Measurements from ENCODE around the gene ATP6V0B. TPM values are rescaled to one million over a fixed set of nuclear protein-coding genes. Genes with fewer than 3 reads are reported as not detected.

Gene ATP6V0B
- total RNA-seq, 2 donors from 2014 or later = 73.5 to 103 TPM

DNA sequence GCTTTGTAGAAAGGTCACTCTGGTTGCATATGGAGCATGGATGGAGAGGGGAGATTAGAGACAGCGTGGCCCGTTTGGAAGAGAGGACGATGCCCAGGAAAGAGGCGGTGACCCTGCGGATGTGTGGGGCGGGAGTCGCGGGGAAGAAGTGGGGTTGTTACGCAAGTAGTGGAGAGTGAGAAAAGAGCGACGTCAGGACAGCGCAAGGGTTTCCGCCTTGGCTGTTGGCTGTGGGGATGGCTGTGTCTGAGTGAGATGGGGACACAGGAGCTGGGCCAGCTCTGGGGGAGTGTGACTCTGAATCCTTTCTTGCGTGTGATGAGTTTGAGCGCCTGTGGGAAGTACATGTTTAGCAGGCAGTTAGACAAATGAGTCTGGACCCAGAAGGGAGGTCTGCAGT is 8.0 kb downstream of the ATP6V0B start:
- DNase-seq = no peak
- 75 to 81% methylated on average over 15 of the region's 15 CpGs for WGBS, 2 donors
- Histone ChIP-seq H3K4me1 (peaks cover 29% of the 10 kb centered on the region), H3K4me3 (no peak overlapping the region), H3K27me3 (no peaks in the 10 kb centered on the region), H3K36me3 (replicated peaks in 1 of 2; ENCODE audit: insufficient read depth in 1 of 2, low read depth in 2 of 2) (peaks cover 0 to 2% of the 10 kb centered on the region in 2 donors), H3K27ac (no peak overlapping the region), H3K9me3 (no peaks in the 10 kb centered on the region)
- intact Hi-C loops (cut with DNase I) = no loop called here
- TF ChIP-seq, protein P1, sequence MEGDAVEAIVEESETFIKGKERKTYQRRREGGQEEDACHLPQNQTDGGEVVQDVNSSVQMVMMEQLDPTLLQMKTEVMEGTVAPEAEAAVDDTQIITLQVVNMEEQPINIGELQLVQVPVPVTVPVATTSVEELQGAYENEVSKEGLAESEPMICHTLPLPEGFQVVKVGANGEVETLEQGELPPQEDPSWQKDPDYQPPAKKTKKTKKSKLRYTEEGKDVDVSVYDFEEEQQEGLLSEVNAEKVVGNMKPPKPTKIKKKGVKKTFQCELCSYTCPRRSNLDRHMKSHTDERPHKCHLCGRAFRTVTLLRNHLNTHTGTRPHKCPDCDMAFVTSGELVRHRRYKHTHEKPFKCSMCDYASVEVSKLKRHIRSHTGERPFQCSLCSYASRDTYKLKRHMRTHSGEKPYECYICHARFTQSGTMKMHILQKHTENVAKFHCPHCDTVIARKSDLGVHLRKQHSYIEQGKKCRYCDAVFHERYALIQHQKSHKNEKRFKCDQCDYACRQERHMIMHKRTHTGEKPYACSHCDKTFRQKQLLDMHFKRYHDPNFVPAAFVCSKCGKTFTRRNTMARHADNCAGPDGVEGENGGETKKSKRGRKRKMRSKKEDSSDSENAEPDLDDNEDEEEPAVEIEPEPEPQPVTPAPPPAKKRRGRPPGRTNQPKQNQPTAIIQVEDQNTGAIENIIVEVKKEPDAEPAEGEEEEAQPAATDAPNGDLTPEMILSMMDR (IDR thresholded peaks at IDR 0.05) = no peak
- TF ChIP-seq POLR2A (IDR thresholded peaks at IDR 0.05) = no peak
- ATAC-seq = no peak

DNA sequence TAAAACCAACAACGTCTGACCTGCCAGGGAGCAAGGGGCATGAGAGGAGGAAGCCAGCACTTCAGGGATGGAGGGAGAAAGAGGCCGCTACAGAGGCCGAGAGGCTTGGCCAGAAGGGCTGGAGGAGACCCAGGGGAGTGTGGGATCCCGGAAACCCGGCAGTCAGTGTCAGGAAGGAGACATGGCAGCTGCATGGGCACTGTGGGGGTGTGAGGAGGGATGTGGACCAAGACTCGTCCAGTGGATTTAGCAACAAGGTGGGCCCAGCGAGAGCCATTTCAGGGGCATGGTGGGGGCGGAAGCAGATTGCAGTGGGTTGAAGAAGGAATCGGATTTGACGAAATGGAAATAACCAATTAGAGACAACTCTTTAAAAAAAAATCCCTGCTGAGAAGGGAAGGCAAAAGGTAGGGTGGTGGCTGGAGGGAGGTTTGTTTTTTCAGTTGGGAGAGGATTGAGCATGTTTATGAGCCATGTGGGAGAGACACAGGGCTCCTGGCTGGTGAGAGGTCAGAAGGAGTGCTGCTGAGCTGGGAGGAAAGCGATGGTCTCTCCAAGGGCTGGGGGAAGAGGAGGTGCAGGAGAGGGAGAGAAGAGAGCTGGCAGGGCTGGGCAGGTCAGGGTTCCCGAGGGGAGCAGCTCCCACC is 8.6 kb downstream of the ATP6V0B start:
- Histone ChIP-seq H3K27ac (no peak overlapping the region), H3K36me3 (replicated peaks in 1 of 2; ENCODE audit: insufficient read depth in 1 of 2, low read depth in 2 of 2) (peaks cover 0 to 2% of the 10 kb centered on the region in 2 donors), H3K27me3 (no peaks in the 10 kb centered on the region), H3K4me3 (no peak overlapping the region), H3K4me1 (peaks cover 23% of the 10 kb centered on the region), H3K9me3 (no peaks in the 10 kb centered on the region)
- no peak for TF ChIP-seq POLR2A (IDR thresholded peaks at IDR 0.05)
- TF ChIP-seq, protein P1 (IDR thresholded peaks at IDR 0.05) = no peak
- 81 to 82% methylated on average over 12 of the region's 12 CpGs for WGBS, 2 donors
- DNase-seq (no peak), ATAC-seq (no peak)
- intact Hi-C loops (cut with DNase I) = no loop called here

DNA sequence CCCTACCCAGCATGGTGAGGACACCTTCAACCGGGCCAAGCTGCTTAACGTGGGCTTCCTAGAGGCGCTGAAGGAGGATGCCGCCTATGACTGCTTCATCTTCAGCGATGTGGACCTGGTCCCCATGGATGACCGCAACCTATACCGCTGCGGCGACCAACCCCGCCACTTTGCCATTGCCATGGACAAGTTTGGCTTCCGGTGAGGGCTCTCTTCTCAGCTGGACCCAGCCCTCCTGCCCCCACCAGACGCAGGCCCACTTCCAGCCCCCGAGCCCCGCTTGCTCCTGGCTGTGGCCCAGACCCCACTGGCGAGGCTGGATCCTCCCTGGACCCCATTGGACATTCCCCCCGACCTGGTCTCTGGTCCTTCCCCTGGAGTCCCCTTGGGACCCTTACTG is 10.1 kb downstream of the ATP6V0B start:
- intact Hi-C loops (cut with DNase I) = no loop called here
- DNase-seq = no peak
- WGBS, 2 donors = 90% methylated on average over 13 to 16 of the region's 16 CpGs
- ATAC-seq = no peak
- H3K4me1 ChIP-seq = peaks cover 16% of the 10 kb centered on the region
- TF ChIP-seq, protein P1 (IDR thresholded peaks at IDR 0.05) = no peak
- TF ChIP-seq POLR2A (IDR thresholded peaks at IDR 0.05) = no peak
- H3K4me3 ChIP-seq = no peak overlapping the region
- no peaks in the 10 kb centered on the region for H3K27me3 ChIP-seq
- no peak overlapping the region for H3K27ac ChIP-seq
- H3K36me3 ChIP-seq (replicated peaks in 1 of 2; ENCODE audit: insufficient read depth in 1 of 2, low read depth in 2 of 2) = peaks cover 0 to 2% of the 10 kb centered on the region in 2 donors
- no peaks in the 10 kb centered on the region for H3K9me3 ChIP-seq

GRCh38 chr1:43985984-43986595 is 11.3 kb downstream of the ATP6V0B start:
- Histone ChIP-seq H3K27me3 (no peaks in the 10 kb centered on the region), H3K9me3 (no peaks in the 10 kb centered on the region), H3K36me3 (replicated peaks in 1 of 2; ENCODE audit: insufficient read depth in 1 of 2, low read depth in 2 of 2) (peaks cover 0 to 2% of the 10 kb centered on the region in 2 donors), H3K4me3 (no peak overlapping the region), H3K4me1 (peaks cover 12% of the 10 kb centered on the region), H3K27ac (no peak overlapping the region)
- WGBS, 2 donors = 50 to 61% methylated on average over 3 to 4 of the region's 4 CpGs
- no peak for DNase-seq
- no peak for TF ChIP-seq POLR2A (IDR thresholded peaks at IDR 0.05)
- TF ChIP-seq, protein P1 (IDR thresholded peaks at IDR 0.05) = no peak
- intact Hi-C loops (cut with DNase I) = no loop called here
- ATAC-seq = no peak

- no peak overlapping the region for H3K4me3 ChIP-seq
- intact Hi-C loops (cut with DNase I) = no loop called here
- no peaks in the 10 kb centered on the region for H3K27me3 ChIP-seq
- no peak for ATAC-seq
- H3K27ac ChIP-seq = no peak overlapping the region
- peaks cover 10% of the 10 kb centered on the region for H3K4me1 ChIP-seq
- WGBS, 2 donors = 65 to 73% methylated on average over 6 of the region's 6 CpGs
- TF ChIP-seq POLR2A (IDR thresholded peaks at IDR 0.05) = no peak
- TF ChIP-seq, protein P1 (IDR thresholded peaks at IDR 0.05) = no peak
- no peak for DNase-seq
- H3K36me3 ChIP-seq (replicated peaks in 1 of 2; ENCODE audit: insufficient read depth in 1 of 2, low read depth in 2 of 2) = peaks cover 0 to 2% of the 10 kb centered on the region in 2 donors
- H3K9me3 ChIP-seq = no peaks in the 10 kb centered on the region
Observed at GRCh38 chr1:43986712-43987111, 12.0 kb downstream of the ATP6V0B start.

Data from body of pancreas (tissue), 4 donors.